H1 (cell line): ENCODE results near the gene CARM1.

ENCODE experiments used
- SP1 ChIP-seq: IDR thresholded peaks from 2 replicates; pipeline ENCODE4 v1.6.1; 2011; ENCODE audit warnings: low read depth, low read length
- TF ChIP-seq, protein P1 (sequence below), 3 experiments: IDR thresholded peaks; 1 replicate in 2 of 3; 2 replicates in 1 of 3; pipeline versions ENCODE4 v1.5.1 to v1.6.1; 2011; ENCODE audit warnings: low read length in 3 of 3, mild to moderate bottlenecking in 3 of 3, inconsistent platforms in 2 of 3, low read depth in 1 of 3, moderate library complexity in 1 of 3; ENCODE audit not compliant: insufficient read depth in 1 of 3; ENCODE audit errors: control extremely low read depth in 1 of 3

DNA sequence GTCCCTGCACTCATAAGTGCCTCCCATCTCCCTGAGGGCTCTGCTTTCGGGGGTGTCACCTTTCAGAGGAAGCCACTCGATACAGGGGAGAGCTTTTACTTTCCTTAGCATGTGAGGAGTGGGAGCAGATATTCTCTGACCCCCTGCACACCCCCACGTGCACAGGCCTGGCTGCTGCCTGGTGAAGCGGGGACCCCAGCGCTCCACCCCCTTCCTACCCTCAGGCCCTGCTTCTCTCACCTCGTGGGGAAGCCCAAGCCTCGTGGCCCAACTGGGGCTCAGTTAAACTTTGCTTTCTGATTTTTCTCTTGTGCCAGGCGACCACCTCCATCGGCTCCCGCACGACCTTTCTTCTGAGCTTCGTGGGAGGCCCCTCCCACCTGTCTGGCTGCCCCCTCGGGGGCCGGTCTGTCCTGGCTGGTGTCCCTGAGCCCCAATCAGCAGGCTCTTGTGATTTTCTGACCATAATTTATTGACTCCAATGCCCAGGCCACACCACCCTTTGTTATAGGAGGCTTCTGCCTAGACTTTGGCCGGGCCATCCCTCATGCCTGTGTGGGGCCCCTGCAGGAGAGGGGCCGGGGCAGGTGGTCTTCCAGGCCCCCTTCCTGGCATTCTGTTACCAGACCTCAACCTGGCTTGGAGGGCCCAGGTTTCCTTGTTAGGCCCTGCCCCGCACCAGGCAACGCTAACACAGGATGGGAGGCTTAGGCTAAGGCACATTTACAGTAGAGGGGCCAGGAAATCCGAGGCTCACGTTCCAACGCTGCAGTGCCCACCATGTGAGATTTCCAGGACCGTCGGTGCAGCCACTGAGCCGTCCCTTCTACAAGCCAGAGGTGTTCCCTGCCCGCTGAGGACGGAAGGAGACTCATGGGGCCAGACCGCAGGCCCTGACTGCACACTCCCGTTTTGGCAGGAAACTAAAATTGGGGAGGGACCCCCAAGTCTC, 39.1 kb upstream of the CARM1 start:
- no peak for TF ChIP-seq SP1
- TF ChIP-seq, protein P1, sequence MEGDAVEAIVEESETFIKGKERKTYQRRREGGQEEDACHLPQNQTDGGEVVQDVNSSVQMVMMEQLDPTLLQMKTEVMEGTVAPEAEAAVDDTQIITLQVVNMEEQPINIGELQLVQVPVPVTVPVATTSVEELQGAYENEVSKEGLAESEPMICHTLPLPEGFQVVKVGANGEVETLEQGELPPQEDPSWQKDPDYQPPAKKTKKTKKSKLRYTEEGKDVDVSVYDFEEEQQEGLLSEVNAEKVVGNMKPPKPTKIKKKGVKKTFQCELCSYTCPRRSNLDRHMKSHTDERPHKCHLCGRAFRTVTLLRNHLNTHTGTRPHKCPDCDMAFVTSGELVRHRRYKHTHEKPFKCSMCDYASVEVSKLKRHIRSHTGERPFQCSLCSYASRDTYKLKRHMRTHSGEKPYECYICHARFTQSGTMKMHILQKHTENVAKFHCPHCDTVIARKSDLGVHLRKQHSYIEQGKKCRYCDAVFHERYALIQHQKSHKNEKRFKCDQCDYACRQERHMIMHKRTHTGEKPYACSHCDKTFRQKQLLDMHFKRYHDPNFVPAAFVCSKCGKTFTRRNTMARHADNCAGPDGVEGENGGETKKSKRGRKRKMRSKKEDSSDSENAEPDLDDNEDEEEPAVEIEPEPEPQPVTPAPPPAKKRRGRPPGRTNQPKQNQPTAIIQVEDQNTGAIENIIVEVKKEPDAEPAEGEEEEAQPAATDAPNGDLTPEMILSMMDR (IDR thresholded peaks at IDR 0.05; ENCODE audit: control extremely low read depth in 1 of 3, insufficient read depth in 1 of 3, low read depth in 1 of 3, low read length in 3 of 3): no peak
